Immature natural killer cell (primary cell): ENCODE measurements around the gene LRIT2. TPM values are rescaled to one million over a fixed set of nuclear protein-coding genes. Genes with fewer than 3 reads are reported as not detected.

Experiments used
- DNase-seq, 3 donors: peaks; one replicate each; pipeline ENCODE4 v3.0.0; 2022; ENCODE audit warnings: mixed read lengths in 1 of 3
- H3K27ac Mint-ChIP-seq, 6 donors: one replicate each; pipeline ENCODE4 v1.8.0; 2020; ENCODE audit warnings: mixed read lengths in 6 of 6, mild to moderate bottlenecking in 5 of 6, inconsistent platforms in 4 of 6, moderate library complexity in 3 of 6
- H3K27me3 Mint-ChIP-seq, 3 donors: one replicate each; pipeline ENCODE4 v1.8.0; 2020 to 2021; ENCODE audit warnings: low read depth in 3 of 3, mild to moderate bottlenecking in 3 of 3, mixed read lengths in 3 of 3, moderate library complexity in 3 of 3, inconsistent platforms in 1 of 3
- H3K36me3 Mint-ChIP-seq, 3 donors: one replicate each; pipeline ENCODE4 v1.8.0; 2020; ENCODE audit warnings: mixed read lengths in 3 of 3, inconsistent platforms in 2 of 3, mild to moderate bottlenecking in 2 of 3
- H3K4me1 Mint-ChIP-seq, 2 donors: one replicate each; pipeline ENCODE4 v1.8.0; 2020; ENCODE audit warnings: inconsistent platforms in 2 of 2, mild to moderate bottlenecking in 2 of 2, mixed read lengths in 2 of 2, moderate library complexity in 1 of 2
- H3K4me3 Mint-ChIP-seq, 5 donors: one replicate each; pipeline ENCODE4 v1.8.0; 2020; ENCODE audit warnings: mild to moderate bottlenecking in 5 of 5, mixed read lengths in 5 of 5, inconsistent platforms in 3 of 5, moderate library complexity in 3 of 5
- H3K9me3 Mint-ChIP-seq, 6 donors: one replicate each; pipeline ENCODE4 v1.8.0; 2020; ENCODE audit warnings: mild to moderate bottlenecking in 6 of 6, mixed read lengths in 6 of 6, inconsistent platforms in 4 of 6, moderate library complexity in 3 of 6
- polyA plus RNA-seq, 3 donors: library from polyadenylated mRNA; unstranded; fragments of 300-500 nt; fragmentation: Illumina TruSeq; gene quantifications; one replicate each; pipeline ENCODE4 v1.2.3, GENCODE V29; 2021

LRIT2 gene
- polyA plus RNA-seq, 3 donors from 2014 or later, result not detected

- Mint-ChIP-seq H3K4me3 (no peak overlapping the region), H3K27me3 (peaks cover 0 to 4% (median 3%) of the 10 kb centered on the region in 3 donors), H3K9me3 (no peaks in the 10 kb centered on the region), H3K27ac (no peak overlapping the region), H3K4me1 (no peaks in the 10 kb centered on the region), H3K36me3 (peaks cover 0 to 3% (median 0%) of the 10 kb centered on the region in 3 donors)
- no peak for DNase-seq
Measured at GRCh38 chr10:84208023-84208422, 17.3 kb downstream of the LRIT2 start.

GRCh38 chr10:84205853-84206525, 19.4 kb downstream of the LRIT2 start:
- no peaks in the 10 kb centered on the region for H3K9me3 Mint-ChIP-seq
- H3K27ac Mint-ChIP-seq, result peak overlapping the region in 1 of 6 donors; percentile 17
- H3K36me3 Mint-ChIP-seq, result peaks cover 0 to 3% (median 0%) of the 10 kb centered on the region in 3 donors
- no peak for DNase-seq
- H3K4me3 Mint-ChIP-seq, result no peak overlapping the region
- no peaks in the 10 kb centered on the region for H3K4me1 Mint-ChIP-seq
- peaks cover 0 to 4% (median 3%) of the 10 kb centered on the region in 3 donors for H3K27me3 Mint-ChIP-seq

- DNase-seq, result peak; percentile 62 to 72 (median 64)
- no peaks in the 10 kb centered on the region for H3K9me3 Mint-ChIP-seq
- no peaks in the 10 kb centered on the region for H3K4me1 Mint-ChIP-seq
- peak overlapping the region in 1 of 6 donors; percentile 17 for H3K27ac Mint-ChIP-seq
- H3K36me3 Mint-ChIP-seq, result peaks cover 0 to 6% (median 0%) of the 10 kb centered on the region in 3 donors
- H3K4me3 Mint-ChIP-seq, result no peak overlapping the region
- peaks cover 0 to 4% (median 3%) of the 10 kb centered on the region in 3 donors for H3K27me3 Mint-ChIP-seq
Measured at GRCh38 chr10:84205049-84205852, 20.1 kb downstream of the LRIT2 start.

GRCh38 chr10:84204610-84205009, 20.7 kb downstream of the LRIT2 start:
- Mint-ChIP-seq H3K4me3 (no peak overlapping the region), H3K4me1 (no peaks in the 10 kb centered on the region), H3K27me3 (peaks cover 0 to 4% (median 3%) of the 10 kb centered on the region in 3 donors), H3K36me3 (peaks cover 0 to 7% (median 0%) of the 10 kb centered on the region in 3 donors), H3K9me3 (no peaks in the 10 kb centered on the region), H3K27ac (no peak overlapping the region)
- DNase-seq, result no peak

GRCh38 chr10:84204122-84204521, 21.2 kb downstream of the LRIT2 start:
- H3K9me3 Mint-ChIP-seq, result no peaks in the 10 kb centered on the region
- peaks cover 0 to 4% (median 3%) of the 10 kb centered on the region in 3 donors for H3K27me3 Mint-ChIP-seq
- peak in 1 of 3 donors; percentile 17 for DNase-seq
- peaks cover 0 to 9% (median 0%) of the 10 kb centered on the region in 3 donors for H3K36me3 Mint-ChIP-seq
- H3K4me3 Mint-ChIP-seq, result no peak overlapping the region
- H3K4me1 Mint-ChIP-seq, result no peaks in the 10 kb centered on the region
- H3K27ac Mint-ChIP-seq, result no peak overlapping the region

- Mint-ChIP-seq H3K27ac (no peak overlapping the region), H3K4me3 (no peak overlapping the region), H3K4me1 (no peaks in the 10 kb centered on the region), H3K9me3 (no peaks in the 10 kb centered on the region), H3K27me3 (peaks cover 0 to 4% (median 3%) of the 10 kb centered on the region in 3 donors), H3K36me3 (peaks cover 0 to 13% (median 6%) of the 10 kb centered on the region in 3 donors)
- DNase-seq, result no peak
Measured at GRCh38 chr10:84202349-84202748, 23.0 kb downstream of the LRIT2 start.

GRCh38 chr10:84201682-84202081, 23.7 kb downstream of the LRIT2 start:
- DNase-seq, result no peak
- H3K36me3 Mint-ChIP-seq, result peaks cover 0 to 13% (median 6%) of the 10 kb centered on the region in 3 donors

GRCh38 chr10:84201244-84201606, 24.1 kb downstream of the LRIT2 start:
- peaks cover 0 to 7% (median 2%) of the 10 kb centered on the region in 3 donors for H3K27me3 Mint-ChIP-seq
- H3K9me3 Mint-ChIP-seq, result no peaks in the 10 kb centered on the region
- H3K27ac Mint-ChIP-seq, result no peak overlapping the region
- peaks cover 0 to 4% of the 10 kb centered on the region in 2 donors for H3K4me1 Mint-ChIP-seq
- H3K36me3 Mint-ChIP-seq, result peaks cover 0 to 13% (median 6%) of the 10 kb centered on the region in 3 donors
- no peak overlapping the region for H3K4me3 Mint-ChIP-seq
- no peak for DNase-seq

More at GRCh38 chr10:84201682-84202081, 23.7 kb downstream of the LRIT2 start:
- peaks cover 0 to 5% (median 3%) of the 10 kb centered on the region in 3 donors for H3K27me3 Mint-ChIP-seq
- H3K4me3 Mint-ChIP-seq, result no peak overlapping the region
- no peaks in the 10 kb centered on the region for H3K9me3 Mint-ChIP-seq
- H3K4me1 Mint-ChIP-seq, result no peaks in the 10 kb centered on the region
- H3K27ac Mint-ChIP-seq, result no peak overlapping the region

- no peaks in the 10 kb centered on the region for H3K9me3 Mint-ChIP-seq
- no peak overlapping the region for H3K27ac Mint-ChIP-seq
- DNase-seq, result no peak
- H3K36me3 Mint-ChIP-seq, result peaks cover 0 to 13% (median 6%) of the 10 kb centered on the region in 3 donors
- H3K4me1 Mint-ChIP-seq, result peaks cover 3 to 9% of the 10 kb centered on the region in 2 donors
- no peak overlapping the region for H3K4me3 Mint-ChIP-seq
- H3K27me3 Mint-ChIP-seq, result peaks cover 2 to 9% (median 2%) of the 10 kb centered on the region in 3 donors
Measured at GRCh38 chr10:84200537-84201243, 24.7 kb downstream of the LRIT2 start.

- H3K4me1 Mint-ChIP-seq, result peaks cover 12 to 28% of the 10 kb centered on the region in 2 donors
- H3K27me3 Mint-ChIP-seq, result peaks cover 0 to 8% (median 2%) of the 10 kb centered on the region in 3 donors
- H3K27ac Mint-ChIP-seq, result peak overlapping the region in 1 of 6 donors; percentile 8
- peaks cover 0 to 13% (median 6%) of the 10 kb centered on the region in 3 donors for H3K36me3 Mint-ChIP-seq
- no peak overlapping the region for H3K4me3 Mint-ChIP-seq
- H3K9me3 Mint-ChIP-seq, result no peaks in the 10 kb centered on the region
- no peak for DNase-seq
Measured at GRCh38 chr10:84198206-84198915, 27.0 kb downstream of the LRIT2 start.

GRCh38 chr10:84197643-84198042, 27.7 kb downstream of the LRIT2 start:
- Mint-ChIP-seq H3K4me3 (no peak overlapping the region), H3K27ac (no peak overlapping the region), H3K9me3 (no peaks in the 10 kb centered on the region), H3K27me3 (peaks cover 0 to 14% (median 2%) of the 10 kb centered on the region in 3 donors), H3K4me1 (peaks cover 14 to 28% of the 10 kb centered on the region in 2 donors), H3K36me3 (peaks cover 0 to 13% (median 6%) of the 10 kb centered on the region in 3 donors)
- no peak for DNase-seq

- Mint-ChIP-seq H3K27ac (no peak overlapping the region), H3K36me3 (peaks cover 0 to 13% (median 6%) of the 10 kb centered on the region in 3 donors), H3K4me1 (peaks cover 14 to 28% of the 10 kb centered on the region in 2 donors), H3K27me3 (peaks cover 2 to 14% (median 2%) of the 10 kb centered on the region in 3 donors), H3K4me3 (no peak overlapping the region), H3K9me3 (no peaks in the 10 kb centered on the region)
- DNase-seq, result no peak
Measured at GRCh38 chr10:84196941-84197340, 28.4 kb downstream of the LRIT2 start.

GRCh38 chr10:84196083-84196482, 29.3 kb downstream of the LRIT2 start:
- Mint-ChIP-seq H3K27me3 (peaks cover 2 to 14% (median 2%) of the 10 kb centered on the region in 3 donors), H3K4me1 (peaks cover 20 to 34% of the 10 kb centered on the region in 2 donors), H3K9me3 (no peaks in the 10 kb centered on the region), H3K4me3 (peak overlapping the region in 3 of 5 donors; percentile 77 to 79 (median 77)), H3K36me3 (peaks cover 0 to 13% (median 6%) of the 10 kb centered on the region in 3 donors), H3K27ac (peak overlapping the region in 1 of 6 donors; percentile 36)
- no peak for DNase-seq
